ENCODE data around the gene JUNB. TPM values are rescaled to one million over a fixed set of nuclear protein-coding genes. Genes with fewer than 3 reads are reported as not detected.

The JUNB gene
- total and polyA plus RNA-seq, 4 donors: 111 to 689 (median 163) TPM

DNA sequence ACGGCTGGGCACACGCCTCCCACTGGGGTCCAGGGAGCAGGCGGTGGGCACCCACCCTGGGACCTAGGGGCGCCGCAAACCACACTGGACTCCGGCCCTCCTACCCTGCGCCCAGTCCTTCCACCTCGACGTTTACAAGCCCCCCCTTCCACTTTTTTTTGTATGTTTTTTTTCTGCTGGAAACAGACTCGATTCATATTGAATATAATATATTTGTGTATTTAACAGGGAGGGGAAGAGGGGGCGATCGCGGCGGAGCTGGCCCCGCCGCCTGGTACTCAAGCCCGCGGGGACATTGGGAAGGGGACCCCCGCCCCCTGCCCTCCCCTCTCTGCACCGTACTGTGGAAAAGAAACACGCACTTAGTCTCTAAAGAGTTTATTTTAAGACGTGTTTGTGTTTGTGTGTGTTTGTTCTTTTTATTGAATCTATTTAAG is 1.6 kb downstream of the JUNB start:
- Histone ChIP-seq H3K27ac (ENCODE audit: low read depth in 1 of 2, low read length in 1 of 2) (peak overlapping the region; percentile 98 to 100), H3K4me3 (peak overlapping the region; percentile 95), H3K9ac (ENCODE audit: insufficient read depth in 1 of 2, low read length in 2 of 2) (peak overlapping the region; percentile 63 to 85), H3K27me3 (ENCODE audit: control insufficient read depth in 3 of 3, insufficient read depth in 3 of 3, low read length in 2 of 3) (no peaks in the 10 kb centered on the region), H3K36me3 (ENCODE audit: control insufficient read depth in 4 of 4, insufficient read depth in 4 of 4, low read length in 4 of 4) (peaks cover 0 to 4% (median 0%) of the 10 kb centered on the region in 4 donors), H3K4me1 (ENCODE audit: control insufficient read depth in 5 of 5, insufficient read depth in 5 of 5, low read length in 5 of 5) (peaks cover 0 to 52% (median 21%) of the 10 kb centered on the region in 5 donors), H3K9me3 (ENCODE audit: control insufficient read depth in 4 of 4, insufficient read depth in 3 of 4, low read length in 3 of 4) (no peaks in the 10 kb centered on the region)
- DNase-seq (no peak), ATAC-seq (ENCODE audit: insufficient read depth, low FRiP score) (no peak)
- WGBS, 2 donors: 0% methylated on average over 19 to 22 of the region's 22 CpGs
- TF ChIP-seq, protein P1, sequence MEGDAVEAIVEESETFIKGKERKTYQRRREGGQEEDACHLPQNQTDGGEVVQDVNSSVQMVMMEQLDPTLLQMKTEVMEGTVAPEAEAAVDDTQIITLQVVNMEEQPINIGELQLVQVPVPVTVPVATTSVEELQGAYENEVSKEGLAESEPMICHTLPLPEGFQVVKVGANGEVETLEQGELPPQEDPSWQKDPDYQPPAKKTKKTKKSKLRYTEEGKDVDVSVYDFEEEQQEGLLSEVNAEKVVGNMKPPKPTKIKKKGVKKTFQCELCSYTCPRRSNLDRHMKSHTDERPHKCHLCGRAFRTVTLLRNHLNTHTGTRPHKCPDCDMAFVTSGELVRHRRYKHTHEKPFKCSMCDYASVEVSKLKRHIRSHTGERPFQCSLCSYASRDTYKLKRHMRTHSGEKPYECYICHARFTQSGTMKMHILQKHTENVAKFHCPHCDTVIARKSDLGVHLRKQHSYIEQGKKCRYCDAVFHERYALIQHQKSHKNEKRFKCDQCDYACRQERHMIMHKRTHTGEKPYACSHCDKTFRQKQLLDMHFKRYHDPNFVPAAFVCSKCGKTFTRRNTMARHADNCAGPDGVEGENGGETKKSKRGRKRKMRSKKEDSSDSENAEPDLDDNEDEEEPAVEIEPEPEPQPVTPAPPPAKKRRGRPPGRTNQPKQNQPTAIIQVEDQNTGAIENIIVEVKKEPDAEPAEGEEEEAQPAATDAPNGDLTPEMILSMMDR (IDR thresholded peaks at IDR 0.05; ENCODE audit: control extremely low read depth, extremely low read depth): no peak

DNA sequence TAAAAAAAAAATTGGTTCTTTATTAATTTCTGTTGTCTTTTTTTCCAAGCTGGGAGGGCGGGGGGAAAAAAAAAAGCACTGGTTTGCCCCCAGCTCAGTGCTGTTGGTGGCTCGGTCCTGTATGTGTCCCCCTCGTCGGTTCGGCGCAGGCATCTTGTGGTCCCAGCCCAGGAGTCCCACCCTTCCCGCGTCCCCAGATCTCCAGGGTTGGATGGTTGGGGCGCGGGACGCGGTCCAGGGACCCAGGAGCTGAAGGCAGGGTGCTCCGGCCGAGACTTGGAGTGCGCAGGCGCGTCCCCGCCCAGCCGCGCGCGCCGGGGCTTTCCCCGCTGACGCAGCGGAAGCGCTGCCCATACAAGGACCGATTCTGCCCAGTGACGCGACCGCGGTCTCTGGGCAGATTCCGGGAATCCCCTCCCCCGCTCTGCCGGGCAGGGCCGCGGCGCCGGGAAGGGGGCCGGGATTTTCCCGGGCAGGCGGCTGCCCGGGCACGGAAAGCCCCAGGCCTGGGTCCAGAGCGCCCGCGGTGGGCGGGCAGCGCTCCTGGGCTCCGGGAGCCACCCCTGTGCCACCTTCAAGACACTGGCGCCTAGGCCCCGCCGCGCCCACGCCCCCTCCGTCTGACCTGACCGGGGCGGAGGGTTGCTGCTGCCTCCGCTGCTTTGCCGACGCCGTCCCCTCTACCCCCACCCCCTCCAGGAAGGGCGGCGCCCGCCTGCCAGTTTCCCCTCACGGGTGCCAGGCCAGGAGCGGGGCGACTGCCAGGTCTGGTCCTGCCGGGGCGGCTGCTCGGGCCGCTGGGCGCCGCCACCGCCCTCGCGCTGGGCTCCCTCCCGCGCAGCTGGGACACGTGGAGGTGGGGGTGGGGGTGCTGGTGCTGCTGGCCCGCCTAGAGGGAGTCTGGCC is 2.3 kb downstream of the JUNB start:
- no peaks in the 10 kb centered on the region for H3K27me3 ChIP-seq (ENCODE audit: control insufficient read depth in 3 of 3, insufficient read depth in 3 of 3, low read length in 2 of 3)
- TF ChIP-seq, protein P1 (IDR thresholded peaks at IDR 0.05; ENCODE audit: control extremely low read depth, extremely low read depth): no peak
- peak overlapping the region; percentile 63 to 71 for H3K9ac ChIP-seq (ENCODE audit: insufficient read depth in 1 of 2, low read length in 2 of 2)
- H3K4me3 ChIP-seq: peak overlapping the region; percentile 69
- H3K36me3 ChIP-seq (ENCODE audit: control insufficient read depth in 4 of 4, insufficient read depth in 4 of 4, low read length in 4 of 4): peaks cover 0 to 4% (median 0%) of the 10 kb centered on the region in 4 donors
- H3K4me1 ChIP-seq (ENCODE audit: control insufficient read depth in 5 of 5, insufficient read depth in 5 of 5, low read length in 5 of 5): peaks cover 0 to 46% (median 14%) of the 10 kb centered on the region in 5 donors
- H3K9me3 ChIP-seq (ENCODE audit: control insufficient read depth in 4 of 4, insufficient read depth in 3 of 4, low read length in 3 of 4): no peaks in the 10 kb centered on the region
- WGBS, 2 donors: 0 to 1% methylated on average over 51 to 81 of the region's 81 CpGs
- H3K27ac ChIP-seq (ENCODE audit: low read depth in 1 of 2, low read length in 1 of 2): peak overlapping the region; percentile 98 to 100
- DNase-seq (peak; percentile 95 to 96 (median 96)), ATAC-seq (ENCODE audit: insufficient read depth, low FRiP score) (peak; percentile 32)

DNA sequence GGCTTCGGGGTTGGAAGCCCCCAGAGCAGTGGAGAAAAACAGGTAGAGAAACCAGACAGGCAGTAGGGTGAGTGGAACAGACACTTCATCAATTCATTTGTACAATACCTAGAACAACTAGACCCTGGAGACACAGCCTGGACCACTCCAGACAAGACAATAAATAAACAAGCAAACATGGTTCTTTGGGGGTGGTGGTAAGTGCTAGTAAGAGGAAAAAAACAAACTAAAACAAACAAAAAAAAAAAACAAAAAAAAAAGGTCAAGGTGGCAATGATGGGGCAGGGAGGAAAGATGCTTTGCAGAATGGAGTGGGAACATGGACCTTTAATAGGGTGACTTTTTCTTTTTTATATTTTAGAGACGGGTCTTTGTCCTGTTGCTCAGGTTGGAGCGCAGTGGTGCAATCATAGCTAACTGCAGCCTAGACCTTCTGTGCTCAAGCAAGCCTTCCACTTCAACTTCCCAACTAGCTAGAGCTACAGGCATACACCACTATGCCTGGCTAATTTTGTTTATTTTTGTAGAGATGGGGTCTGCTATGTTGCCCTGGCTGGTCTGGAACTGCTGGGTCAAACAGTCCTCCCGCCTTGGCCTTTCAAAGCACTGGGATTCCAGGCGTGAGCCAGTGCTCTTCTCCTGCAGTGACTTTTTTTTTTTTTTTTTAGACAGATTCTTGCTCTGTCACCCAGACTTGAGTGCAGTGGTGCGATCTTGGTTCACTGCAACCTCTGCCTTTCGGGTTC is 3.1 kb downstream of the JUNB start:
- no peak for DNase-seq
- Histone ChIP-seq H3K4me3 (peak overlapping the region; percentile 25), H3K4me1 (ENCODE audit: control insufficient read depth in 5 of 5, insufficient read depth in 5 of 5, low read length in 5 of 5) (peaks cover 0 to 37% (median 8%) of the 10 kb centered on the region in 5 donors), H3K27me3 (ENCODE audit: control insufficient read depth in 3 of 3, insufficient read depth in 3 of 3, low read length in 2 of 3) (no peaks in the 10 kb centered on the region), H3K36me3 (ENCODE audit: control insufficient read depth in 4 of 4, insufficient read depth in 4 of 4, low read length in 4 of 4) (peaks cover 0 to 4% (median 3%) of the 10 kb centered on the region in 4 donors), H3K9me3 (ENCODE audit: control insufficient read depth in 4 of 4, insufficient read depth in 3 of 4, low read length in 3 of 4) (no peaks in the 10 kb centered on the region), H3K27ac (ENCODE audit: low read depth in 1 of 2, low read length in 1 of 2) (peak overlapping the region; percentile 98 to 100), H3K9ac (ENCODE audit: insufficient read depth in 1 of 2, low read length in 2 of 2) (no peak overlapping the region)
- ATAC-seq (ENCODE audit: insufficient read depth, low FRiP score): no peak
- TF ChIP-seq, protein P1 (IDR thresholded peaks at IDR 0.05; ENCODE audit: control extremely low read depth, extremely low read depth): no peak
- 64 to 65% methylated on average over 7 of the region's 7 CpGs for WGBS, 2 donors
